HEK293T (cell line): ENCODE results near the gene ADK.

Experiments used
- CTCF ChIA-PET: fragments of 350-600 bp; formaldehyde crosslinking; extraction: SDS; loops from one replicate; lab custom pipeline; 2021; ENCODE audit warnings: antibody characterized with exemption, inconsistent platforms; lab: Yijun Ruan, JAX
- POLR2A ChIA-PET: fragments of 350-600 bp; formaldehyde crosslinking; extraction: SDS; loops from one replicate; lab custom pipeline; 2020; ENCODE audit warnings: antibody characterized with exemption, inconsistent platforms; lab: Yijun Ruan, JAX
- DNase-seq: peaks from one replicate; pipeline ENCODE4 v3.0.0; 2012; ENCODE audit warnings: mixed read lengths; ENCODE audit errors: extremely low spot score
- ARNT ChIP-seq: fragments of 450-650 bp; IDR thresholded peaks from 2 replicates; pipeline ENCODE4 v1.6.1; 2017; ENCODE audit warnings: mild to moderate bottlenecking
- BHLHE40 ChIP-seq: fragments of 450-650 bp; IDR thresholded peaks from 2 replicates; pipeline ENCODE4 v1.6.1; 2016; ENCODE audit warnings: mild to moderate bottlenecking, moderate library complexity, borderline replicate concordance
- CTBP1 ChIP-seq: fragments of 450-650 bp; IDR thresholded peaks from 2 replicates; pipeline ENCODE4 v1.6.1; 2016; ENCODE audit warnings: borderline replicate concordance
- ELF4 ChIP-seq: fragments of 450-650 bp; IDR thresholded peaks from 2 replicates; pipeline ENCODE4 v1.6.1; 2017; ENCODE audit warnings: antibody characterized with exemption
- FOXA1 ChIP-seq: fragments of 450-650 bp; IDR thresholded peaks from 2 replicates; pipeline ENCODE4 v1.6.1; 2016; ENCODE audit warnings: mild to moderate bottlenecking
- FOXK2 ChIP-seq: fragments of 450-650 bp; IDR thresholded peaks from 2 replicates; pipeline ENCODE4 v1.6.1; 2016; ENCODE audit warnings: mild to moderate bottlenecking
- FOXM1 ChIP-seq: fragments of 450-650 bp; IDR thresholded peaks from 2 replicates; pipeline ENCODE4 v1.6.1; 2017; ENCODE audit warnings: mild to moderate bottlenecking, borderline replicate concordance
- HDGF ChIP-seq: fragments of 450-650 bp; IDR thresholded peaks from 2 replicates; pipeline ENCODE4 v1.6.1; 2017; ENCODE audit warnings: antibody characterized with exemption, borderline replicate concordance
- L3MBTL2 ChIP-seq: fragments of 450-650 bp; conservative IDR thresholded peaks from 2 replicates; pipeline ENCODE4 v1.6.1; 2016; ENCODE audit warnings: mild to moderate bottlenecking
- LEF1 ChIP-seq: fragments of 450-650 bp; IDR thresholded peaks from 2 replicates; pipeline ENCODE4 v1.6.1; 2017; ENCODE audit warnings: mild to moderate bottlenecking, borderline replicate concordance
- NFRKB ChIP-seq: fragments of 450-650 bp; IDR thresholded peaks from 2 replicates; pipeline ENCODE4 v1.6.1; 2016; ENCODE audit warnings: mild to moderate bottlenecking, moderate library complexity
- PKNOX1 ChIP-seq: fragments of 450-650 bp; IDR thresholded peaks from 2 replicates; pipeline ENCODE4 v1.6.1; 2016
- SP1 ChIP-seq: fragments of 450-650 bp; IDR thresholded peaks from 2 replicates; pipeline ENCODE4 v1.6.1; 2017
- SUZ12 ChIP-seq: fragments of 450-650 bp; IDR thresholded peaks from 2 replicates; pipeline ENCODE4 v1.6.1; 2016; ENCODE audit warnings: mild to moderate bottlenecking
- TARDBP ChIP-seq: fragments of 450-650 bp; IDR thresholded peaks from 2 replicates; pipeline ENCODE4 v1.6.1; 2016
- ZNF384 ChIP-seq: fragments of 450-650 bp; IDR thresholded peaks from 2 replicates; pipeline ENCODE4 v1.6.1; 2016

ADK gene

GRCh38 chr10:74363727-74364126, 212.7 kb downstream of the ADK start:
- no peak for TF ChIP-seq FOXK2
- no peak for TF ChIP-seq CTBP1
- CTCF ChIA-PET, result no interaction called here
- DNase-seq, result no peak
- POLR2A ChIA-PET, result no interaction called here

- DNase-seq, result no peak
- CTCF ChIA-PET, result no interaction called here
- TF ChIP-seq FOXK2 (no peak), TARDBP (no peak), NFRKB (no peak), SUZ12 (no peak), SP1 (no peak), CTBP1 (no peak), ELF4 (no peak), LEF1 (no peak), BHLHE40 (no peak), FOXA1 (no peak), HDGF (no peak), PKNOX1 (no peak), ZNF384 (no peak)
- POLR2A ChIA-PET, result no interaction called here
These were observed 214.1 kb downstream of the ADK start for GRCh38 chr10:74365109-74365508.

DNA sequence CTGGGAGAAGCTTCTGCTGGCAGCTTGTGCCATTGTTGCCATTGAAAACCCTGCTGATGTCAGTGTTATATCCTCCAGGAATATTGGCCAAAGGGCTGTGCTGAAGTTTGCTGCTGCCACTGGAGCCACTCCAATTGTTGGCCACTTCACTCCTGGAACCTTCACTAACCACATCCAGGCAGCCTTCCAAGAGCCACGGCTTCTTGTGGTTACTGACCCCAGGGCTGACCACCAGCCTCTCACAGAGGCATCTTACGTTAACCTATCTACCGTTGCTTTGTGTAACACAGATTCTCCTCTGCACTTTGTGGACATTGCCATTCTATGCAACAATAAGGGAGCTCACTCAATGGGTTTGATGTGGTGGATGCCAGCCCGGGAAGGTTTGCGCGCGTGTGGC, 220.7 kb downstream of the ADK start:
- no peak for DNase-seq
- ChIA-PET CTCF (no interaction called here), POLR2A (no interaction called here)
- TF ChIP-seq ELF4 (no peak), ZNF384 (no peak), ARNT (no peak), TARDBP (no peak), SUZ12 (no peak), FOXA1 (no peak), LEF1 (no peak), FOXK2 (no peak), L3MBTL2 (no peak), BHLHE40 (no peak)

- ChIA-PET POLR2A (no interaction called here), CTCF (no interaction called here)
- TF ChIP-seq LEF1 (no peak), HDGF (no peak), L3MBTL2 (no peak), ARNT (no peak)
- no peak for DNase-seq
These were observed 222.0 kb downstream of the ADK start for GRCh38 chr10:74373059-74373458.

- ChIA-PET POLR2A (no interaction called here), CTCF (no interaction called here)
- no peak for DNase-seq
- no peak for TF ChIP-seq SP1
- no peak for TF ChIP-seq TARDBP
- TF ChIP-seq NFRKB, result no peak
- TF ChIP-seq SUZ12, result no peak
- TF ChIP-seq FOXA1, result no peak
- TF ChIP-seq L3MBTL2, result no peak
- no peak for TF ChIP-seq FOXM1
- no peak for TF ChIP-seq LEF1
- no peak for TF ChIP-seq ZNF384
- TF ChIP-seq BHLHE40, result no peak
These were observed 226.5 kb downstream of the ADK start for GRCh38 chr10:74377476-74377875.

DNA sequence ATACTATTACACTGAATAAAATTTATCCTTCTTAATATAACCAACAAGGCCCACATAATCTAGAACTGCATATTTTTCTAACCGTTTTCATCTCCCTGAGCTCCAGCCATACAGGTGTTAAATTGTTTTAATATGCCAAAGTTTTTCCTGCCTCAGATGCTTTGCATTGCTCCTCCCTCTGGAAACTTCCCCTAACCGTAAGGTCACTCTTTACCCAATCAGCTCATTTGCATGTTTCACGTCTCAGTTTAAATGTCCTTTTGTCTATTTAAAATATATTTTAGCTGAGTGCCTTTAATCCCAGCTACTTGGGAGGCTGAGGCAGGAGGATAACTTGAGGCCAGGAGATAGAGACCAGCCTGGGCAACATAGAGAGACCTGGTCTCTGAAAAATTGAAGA, 228.5 kb downstream of the ADK start:
- TF ChIP-seq HDGF (no peak), L3MBTL2 (no peak), TARDBP (no peak), ZNF384 (no peak), FOXM1 (no peak), PKNOX1 (no peak), BHLHE40 (no peak), SUZ12 (no peak), NFRKB (no peak), LEF1 (no peak), ELF4 (no peak), FOXA1 (no peak), CTBP1 (no peak), FOXK2 (no peak), SP1 (no peak), ARNT (no peak)
- ChIA-PET POLR2A (no interaction called here), CTCF (no interaction called here)
- DNase-seq, result no peak

DNA sequence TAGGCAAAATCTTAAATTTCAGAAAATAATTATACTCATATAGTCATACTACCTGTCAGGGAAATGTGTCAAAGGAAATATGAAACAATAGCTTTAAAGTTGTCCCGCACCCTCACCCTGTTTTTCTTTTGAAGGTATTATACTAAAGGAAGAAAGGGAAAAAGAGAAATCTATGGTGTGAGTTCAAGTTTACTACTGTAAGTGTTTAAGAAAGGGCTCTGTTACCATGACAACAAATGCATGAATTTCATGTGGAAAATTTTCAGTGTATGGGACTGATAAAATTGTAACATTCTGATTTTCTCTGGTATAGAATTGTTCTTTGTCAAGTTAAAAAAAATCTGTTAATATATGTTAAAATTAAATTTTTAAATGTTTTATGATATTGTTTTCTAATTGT, 229.8 kb downstream of the ADK start:
- ChIA-PET POLR2A (no interaction called here), CTCF (no interaction called here)
- no peak for TF ChIP-seq BHLHE40
- TF ChIP-seq TARDBP, result no peak
- TF ChIP-seq SUZ12, result no peak
- no peak for TF ChIP-seq FOXK2
- no peak for TF ChIP-seq SP1
- TF ChIP-seq FOXM1, result no peak
- TF ChIP-seq LEF1, result no peak
- TF ChIP-seq ARNT, result no peak
- DNase-seq, result no peak
